HG03558 (cell line): ENCODE data around the gene CFAP221.

ENCODE experiments used
- ATAC-seq: cut with Tn5 transposase; IDR thresholded peaks from one replicate; pipeline ENCODE4 v1.9.1; 2021; ENCODE audit warnings: moderate number of reproducible peaks; ENCODE audit not compliant: unreplicated experiment; ENCODE audit errors: extremely low read depth

Gene CFAP221

GRCh38 chr2:119638246-119638645 lies 94.0 kb downstream of the CFAP221 start:
- no peak for ATAC-seq

GRCh38 chr2:119638685-119639554 lies 94.7 kb downstream of the CFAP221 start:
- no peak for ATAC-seq

GRCh38 chr2:119641562-119642258 lies 97.5 kb downstream of the CFAP221 start:
- ATAC-seq, result peak; percentile 83

GRCh38 chr2:119644186-119644585 lies 99.9 kb downstream of the CFAP221 start:
- no peak for ATAC-seq

- no peak for ATAC-seq
These were observed 101.1 kb downstream of the CFAP221 start for GRCh38 chr2:119645173-119645855.

GRCh38 chr2:119646149-119646548 lies 101.9 kb downstream of the CFAP221 start:
- ATAC-seq, result no peak

- peak; percentile 89 for ATAC-seq
These were observed 103.4 kb downstream of the CFAP221 start for GRCh38 chr2:119647440-119648169.

- ATAC-seq, result no peak
These were observed 105.2 kb downstream of the CFAP221 start for GRCh38 chr2:119649364-119649917.

- no peak for ATAC-seq
These were observed 106.0 kb downstream of the CFAP221 start for GRCh38 chr2:119650206-119650605.

- ATAC-seq, result no peak
These were observed 106.7 kb downstream of the CFAP221 start for GRCh38 chr2:119650846-119651370.

- ATAC-seq, result no peak
These were observed 113.4 kb downstream of the CFAP221 start for GRCh38 chr2:119657466-119658145.

- ATAC-seq, result no peak
These were observed 115.5 kb downstream of the CFAP221 start for GRCh38 chr2:119659601-119660342.

- no peak for ATAC-seq
These were observed 116.1 kb downstream of the CFAP221 start for GRCh38 chr2:119660343-119660658.

- no peak for ATAC-seq
These were observed 118.0 kb downstream of the CFAP221 start for GRCh38 chr2:119662297-119662696.

- ATAC-seq, result no peak
These were observed 124.3 kb downstream of the CFAP221 start for GRCh38 chr2:119668546-119668945.

GRCh38 chr2:119671016-119671415 lies 126.8 kb downstream of the CFAP221 start:
- ATAC-seq, result no peak

- ATAC-seq, result no peak
These were observed 127.5 kb downstream of the CFAP221 start for GRCh38 chr2:119671752-119672151.

- ATAC-seq, result no peak
These were observed 128.1 kb downstream of the CFAP221 start for GRCh38 chr2:119672161-119672862.
